ENCODE results near the gene APOD. TPM values are rescaled to one million over a fixed set of nuclear protein-coding genes. Genes with fewer than 3 reads are reported as not detected.

The APOD gene
- total and polyA plus RNA-seq, 2 of the 8 experiments (the other 6 are each of a cell fraction or from before 2014, with no cell fraction given): not detected

DNA sequence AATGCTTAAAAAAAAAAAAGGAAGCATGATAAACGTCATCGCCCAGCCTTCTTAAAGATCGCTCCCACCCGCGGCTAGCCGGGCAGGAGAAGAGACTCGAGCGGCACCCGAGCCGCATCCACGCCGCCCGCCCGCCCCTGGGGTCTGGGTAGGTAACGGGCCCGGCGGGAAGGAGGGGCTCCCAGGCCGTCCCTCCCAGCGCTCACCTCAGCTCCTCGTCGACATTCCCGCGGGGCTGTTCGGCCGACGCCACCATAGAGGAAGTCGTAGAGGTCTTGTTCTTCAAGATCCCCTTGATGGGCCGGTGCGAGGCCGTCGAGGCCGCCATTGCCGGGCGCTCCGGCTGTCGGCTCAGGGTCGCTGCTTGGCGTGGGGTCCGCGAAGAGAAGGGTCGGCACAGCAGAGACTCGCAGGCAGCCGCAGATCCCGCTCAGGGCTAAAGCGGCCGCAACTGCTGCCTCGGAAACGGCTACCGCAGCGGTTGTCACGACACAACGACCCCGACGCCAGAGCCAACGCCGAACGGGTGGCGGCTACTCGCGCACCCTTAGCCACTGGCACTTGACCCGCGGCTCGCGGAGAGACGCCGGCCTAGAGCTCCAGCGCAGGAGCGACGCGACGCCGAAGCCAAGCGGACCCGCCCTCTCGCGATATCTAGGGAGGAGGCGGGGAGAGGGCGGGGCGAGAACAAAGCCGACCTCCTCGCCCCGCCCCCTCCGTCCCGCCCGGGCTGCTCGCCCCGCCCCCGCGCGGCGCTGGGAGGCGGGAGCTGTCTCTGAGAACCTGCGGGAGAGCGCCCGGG lies 40.8 kb downstream of the APOD start, which contains the start of gene PPP1R2 (continued):
- TF ChIP-seq TBP (IDR thresholded peaks at IDR 0.05; ENCODE audit: low read depth, low read length) (peak; percentile 85; the same call in 1 of the 2 replicates), CBX8 (IDR thresholded peaks at IDR 0.05; ENCODE audit: borderline replicate concordance, low read depth, low read length) (no peak), POLR2AphosphoS5 (IDR thresholded peaks at IDR 0.05; ENCODE audit: low read depth, low read length) (peak; percentile 88), TEAD4 (IDR thresholded peaks at IDR 0.05; ENCODE audit: low read depth, low read length) (no peak), SUZ12 (IDR thresholded peaks at IDR 0.05; ENCODE audit: low read length) (no peak), SP4 (IDR thresholded peaks at IDR 0.05; ENCODE audit: low read length) (0 out of 2 replicates have a peak, but pooled peaks have one; percentile 49)
- TF ChIP-seq, protein P1, sequence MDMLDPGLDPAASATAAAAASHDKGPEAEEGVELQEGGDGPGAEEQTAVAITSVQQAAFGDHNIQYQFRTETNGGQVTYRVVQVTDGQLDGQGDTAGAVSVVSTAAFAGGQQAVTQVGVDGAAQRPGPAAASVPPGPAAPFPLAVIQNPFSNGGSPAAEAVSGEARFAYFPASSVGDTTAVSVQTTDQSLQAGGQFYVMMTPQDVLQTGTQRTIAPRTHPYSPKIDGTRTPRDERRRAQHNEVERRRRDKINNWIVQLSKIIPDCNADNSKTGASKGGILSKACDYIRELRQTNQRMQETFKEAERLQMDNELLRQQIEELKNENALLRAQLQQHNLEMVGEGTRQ (IDR thresholded peaks at IDR 0.05; ENCODE audit: low read length): no peak
- TF ChIP-seq, protein P2, sequence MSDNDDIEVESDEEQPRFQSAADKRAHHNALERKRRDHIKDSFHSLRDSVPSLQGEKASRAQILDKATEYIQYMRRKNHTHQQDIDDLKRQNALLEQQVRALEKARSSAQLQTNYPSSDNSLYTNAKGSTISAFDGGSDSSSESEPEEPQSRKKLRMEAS (IDR thresholded peaks at IDR 0.05): no peak; the same call in 1 of the 2 replicates
